ENCODE measurements around the gene MACROD2.

DNA sequence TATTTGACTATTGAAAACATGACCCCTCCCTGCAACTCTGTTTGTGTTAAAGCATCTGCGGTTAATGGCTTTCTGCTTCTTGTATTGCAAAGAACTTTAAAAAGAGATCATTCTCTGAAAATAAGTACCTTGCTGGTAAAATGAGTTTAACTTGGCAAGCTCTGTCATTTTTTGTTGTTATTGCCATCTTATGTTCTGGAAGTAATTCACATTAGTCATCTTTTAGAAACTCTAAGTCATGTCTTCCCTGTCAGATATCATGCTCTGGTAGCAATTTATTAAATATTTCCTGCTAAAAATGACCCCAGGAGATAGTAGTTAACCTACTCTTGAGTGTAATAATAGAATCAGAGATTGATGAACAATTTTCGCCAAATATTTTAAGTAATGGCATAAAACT is 1687.4 kb downstream of the MACROD2 start:
- no peak for TF ChIP-seq POLR2A (IDR thresholded peaks at IDR 0.05)
- TF ChIP-seq, protein P1, sequence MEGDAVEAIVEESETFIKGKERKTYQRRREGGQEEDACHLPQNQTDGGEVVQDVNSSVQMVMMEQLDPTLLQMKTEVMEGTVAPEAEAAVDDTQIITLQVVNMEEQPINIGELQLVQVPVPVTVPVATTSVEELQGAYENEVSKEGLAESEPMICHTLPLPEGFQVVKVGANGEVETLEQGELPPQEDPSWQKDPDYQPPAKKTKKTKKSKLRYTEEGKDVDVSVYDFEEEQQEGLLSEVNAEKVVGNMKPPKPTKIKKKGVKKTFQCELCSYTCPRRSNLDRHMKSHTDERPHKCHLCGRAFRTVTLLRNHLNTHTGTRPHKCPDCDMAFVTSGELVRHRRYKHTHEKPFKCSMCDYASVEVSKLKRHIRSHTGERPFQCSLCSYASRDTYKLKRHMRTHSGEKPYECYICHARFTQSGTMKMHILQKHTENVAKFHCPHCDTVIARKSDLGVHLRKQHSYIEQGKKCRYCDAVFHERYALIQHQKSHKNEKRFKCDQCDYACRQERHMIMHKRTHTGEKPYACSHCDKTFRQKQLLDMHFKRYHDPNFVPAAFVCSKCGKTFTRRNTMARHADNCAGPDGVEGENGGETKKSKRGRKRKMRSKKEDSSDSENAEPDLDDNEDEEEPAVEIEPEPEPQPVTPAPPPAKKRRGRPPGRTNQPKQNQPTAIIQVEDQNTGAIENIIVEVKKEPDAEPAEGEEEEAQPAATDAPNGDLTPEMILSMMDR (IDR thresholded peaks at IDR 0.05) = no peak
